Dermis blood vessel endothelial cell (primary cell): ENCODE data around the gene ARHGAP22. TPM values are rescaled to one million over a fixed set of nuclear protein-coding genes. Genes with fewer than 3 reads are reported as not detected.

ENCODE experiments used
- DNase-seq: peaks from one replicate; pipeline ENCODE4 v3.0.0; 2010
- total RNA-seq: library from RNA; depleted of rRNA; stranded (reverse); fragments of >200 nt; gene quantifications from 2 replicates; pipeline ENCODE4 v1.2.3, GENCODE V29; 2014

Gene ARHGAP22
- total RNA-seq, 1 donor from 2014 or later: 8.3 TPM

- no peak for DNase-seq
These were observed 130.0 kb downstream of the ARHGAP22 start for GRCh38 chr10:48474765-48475365.

DNA sequence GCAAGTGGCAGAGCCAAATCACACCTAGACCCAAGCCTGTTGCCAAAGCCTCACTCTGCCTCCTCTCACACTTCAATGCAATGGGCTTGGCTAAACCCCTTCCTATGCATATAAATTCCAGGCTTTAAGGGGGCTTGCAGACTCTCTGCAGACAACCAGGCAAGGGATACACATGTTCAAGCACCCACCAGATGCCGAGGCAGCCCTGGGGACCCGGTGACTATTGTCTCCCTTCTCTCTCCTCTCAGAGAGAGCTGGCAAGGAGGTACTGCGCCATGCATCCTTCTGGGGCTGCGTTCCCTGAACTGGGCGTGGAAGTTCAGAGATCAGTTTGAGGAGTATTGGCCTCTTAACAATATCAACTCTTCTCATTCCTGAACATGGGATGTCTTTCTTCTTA, 131.2 kb downstream of the ARHGAP22 start:
- no peak for DNase-seq

DNA sequence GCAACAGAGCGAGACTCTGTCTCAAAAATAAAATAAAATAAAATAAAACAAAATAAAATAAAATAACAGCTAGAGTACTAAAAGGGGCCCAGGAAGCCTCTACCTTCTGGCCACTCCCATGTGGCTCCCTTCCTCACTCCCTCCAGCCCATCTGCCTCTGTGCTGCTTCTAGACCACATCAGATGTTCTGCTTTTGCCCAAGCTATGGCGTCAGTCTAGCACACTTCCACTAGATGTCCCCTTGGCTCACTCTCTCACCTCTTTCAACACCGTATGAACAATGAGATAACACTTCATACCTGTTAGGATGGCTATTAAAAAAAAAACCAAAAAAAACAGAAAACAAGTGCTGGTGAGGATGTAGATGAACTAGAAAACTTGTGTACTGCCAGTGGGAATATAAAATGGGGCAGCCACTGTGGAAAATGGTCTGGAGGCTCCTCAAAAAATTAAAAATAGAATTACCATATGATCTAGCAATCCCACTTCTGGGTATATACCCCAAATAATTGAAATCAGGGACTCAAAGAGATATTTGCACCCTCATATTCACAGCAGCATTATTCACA, 132.3 kb downstream of the ARHGAP22 start:
- no peak for DNase-seq

- no peak for DNase-seq
These were observed 133.7 kb downstream of the ARHGAP22 start for GRCh38 chr10:48470893-48471805.

- peak; percentile 80 for DNase-seq
These were observed 134.6 kb downstream of the ARHGAP22 start for GRCh38 chr10:48470115-48470892.

DNA sequence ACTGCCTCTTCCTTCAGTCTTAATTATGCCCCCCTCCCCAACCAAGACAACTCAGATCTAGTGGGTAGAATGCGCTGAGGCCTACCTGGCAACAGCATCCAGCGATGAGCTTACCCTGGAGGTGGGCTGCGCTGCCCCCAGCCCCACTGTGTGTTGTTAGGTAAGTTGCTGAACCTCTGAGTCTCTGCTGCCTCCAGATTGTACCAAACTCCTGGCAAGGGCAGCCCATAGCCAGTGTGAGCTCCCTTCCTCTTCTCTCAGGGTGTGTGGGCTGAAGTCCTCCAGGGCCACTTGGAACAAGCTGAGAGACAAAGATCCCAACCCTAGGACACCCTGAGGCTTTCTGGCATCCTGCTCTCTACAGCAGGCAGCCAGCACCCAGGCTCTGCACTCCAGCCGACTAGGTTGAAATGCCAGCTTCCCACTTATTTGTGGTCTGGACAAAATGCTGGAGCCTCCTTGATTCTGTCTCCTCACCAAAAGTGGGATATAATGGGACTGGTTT, 135.3 kb downstream of the ARHGAP22 start:
- DNase-seq: no peak

GRCh38 chr10:48468866-48469511, 135.9 kb downstream of the ARHGAP22 start:
- no peak for DNase-seq

- DNase-seq: no peak
These were observed 136.6 kb downstream of the ARHGAP22 start for GRCh38 chr10:48468130-48468790.

- DNase-seq: no peak
These were observed 137.2 kb downstream of the ARHGAP22 start for GRCh38 chr10:48467669-48468068.

GRCh38 chr10:48466611-48467240, 138.1 kb downstream of the ARHGAP22 start:
- peak; percentile 26 for DNase-seq

DNA sequence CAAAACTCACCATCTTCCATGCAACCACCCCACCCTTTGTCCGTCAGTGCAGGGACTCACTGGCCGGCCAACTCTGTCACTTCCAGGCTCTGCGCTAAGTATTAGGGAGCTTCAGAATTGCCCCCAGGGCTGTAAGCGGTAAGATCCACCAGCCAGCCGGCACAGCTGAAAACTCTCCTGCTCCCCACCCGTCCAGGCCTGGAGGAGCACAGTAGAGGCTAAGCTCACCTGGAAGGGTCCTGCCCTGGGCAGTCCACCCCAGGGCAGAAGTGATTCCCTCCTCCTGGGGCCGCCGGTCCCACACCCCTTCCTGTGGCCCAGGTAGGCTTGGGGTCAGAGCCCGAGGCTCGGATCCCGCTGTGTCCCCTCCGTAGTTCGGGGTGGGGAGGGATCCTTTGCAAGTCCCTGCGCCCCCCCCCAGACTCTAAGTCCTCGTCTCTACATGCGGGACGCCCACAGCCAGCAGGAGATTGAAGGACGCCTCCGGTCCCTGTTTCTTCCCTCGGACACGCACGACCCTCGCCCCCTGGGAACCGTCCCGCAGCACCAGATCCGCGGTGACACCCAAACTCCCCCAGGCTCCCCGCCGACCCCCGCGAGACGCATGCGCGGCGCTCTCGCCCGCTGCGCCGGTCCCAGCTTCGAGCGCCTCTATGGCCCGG, 138.9 kb downstream of the ARHGAP22 start:
- no peak for DNase-seq

DNA sequence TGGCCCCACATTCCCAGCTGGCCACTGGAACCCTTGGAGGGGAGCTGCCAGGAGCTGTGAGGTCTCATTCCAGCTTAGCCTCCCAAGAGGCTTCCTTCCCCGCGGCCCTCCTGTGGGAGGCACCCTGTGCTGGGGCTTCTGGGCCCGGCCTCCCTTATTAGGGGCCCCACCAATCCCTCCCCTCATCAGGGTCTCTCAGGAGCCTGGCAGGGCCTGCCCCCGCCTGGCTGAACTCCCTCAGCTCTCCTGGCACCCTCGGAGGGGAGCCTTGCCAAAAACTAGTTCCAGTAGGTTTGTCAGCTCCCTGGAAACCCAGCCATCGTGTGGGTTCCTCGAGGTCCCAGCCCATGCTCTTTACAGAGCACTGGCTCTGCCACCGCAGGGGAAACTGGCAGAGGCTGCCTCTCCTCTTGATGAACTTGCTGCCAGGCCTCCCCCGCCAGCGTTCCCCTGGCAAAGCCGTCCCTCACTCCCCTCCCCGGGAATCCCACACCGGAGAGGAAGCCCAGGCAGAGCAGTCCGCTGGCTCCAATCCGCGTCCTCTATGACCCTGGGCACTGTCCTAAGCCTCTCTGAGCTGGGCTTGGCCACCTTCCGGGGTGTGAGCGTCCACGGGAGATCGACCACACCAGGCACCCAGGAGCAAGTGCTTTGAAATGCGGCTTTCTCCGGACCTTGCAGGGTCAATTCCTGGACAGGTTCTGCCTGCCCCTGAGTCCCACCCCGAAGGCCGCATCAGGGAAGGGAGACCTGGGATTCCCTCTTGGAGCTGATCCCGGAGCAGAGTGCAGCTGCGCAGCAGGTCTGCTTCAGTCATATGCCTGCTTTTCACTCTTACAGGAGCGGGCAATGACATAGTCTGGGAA, 139.8 kb downstream of the ARHGAP22 start:
- DNase-seq: no peak

DNA sequence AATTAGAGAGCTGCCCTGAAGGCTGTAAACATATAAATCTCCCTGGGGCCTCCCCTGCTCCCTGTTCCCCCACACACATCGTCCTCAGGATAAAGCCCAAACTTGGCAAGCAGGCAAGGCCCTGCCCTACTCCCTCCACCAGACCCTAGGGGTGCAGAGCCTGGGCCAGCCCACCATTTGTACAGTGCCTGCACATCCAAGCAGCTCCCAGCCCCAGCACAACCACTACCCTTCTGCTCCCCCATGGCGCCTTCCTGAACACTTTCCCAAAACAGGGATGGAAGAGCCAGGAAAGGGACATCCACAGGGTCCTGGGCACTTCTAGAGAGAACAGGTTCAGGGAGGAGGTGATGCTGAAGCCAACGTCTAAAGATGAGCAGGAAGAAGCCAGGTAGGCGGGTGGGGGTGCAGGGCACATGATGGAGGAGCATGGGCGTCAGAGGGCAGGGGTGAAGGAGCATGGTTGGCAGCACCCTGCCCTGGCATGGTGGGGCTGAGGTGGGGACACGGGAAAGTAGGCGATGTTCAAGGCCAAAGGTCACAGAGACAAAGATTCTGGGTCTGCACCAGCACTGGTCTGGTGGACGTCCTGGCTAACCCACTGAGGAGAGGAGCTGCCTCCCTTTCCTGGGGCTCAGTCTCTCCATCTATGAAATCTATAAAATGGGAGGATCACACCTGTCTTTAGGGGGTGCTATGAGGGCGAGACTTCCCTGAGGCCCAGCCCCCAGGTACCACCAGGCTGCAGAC, 140.6 kb downstream of the ARHGAP22 start:
- DNase-seq: no peak

DNA sequence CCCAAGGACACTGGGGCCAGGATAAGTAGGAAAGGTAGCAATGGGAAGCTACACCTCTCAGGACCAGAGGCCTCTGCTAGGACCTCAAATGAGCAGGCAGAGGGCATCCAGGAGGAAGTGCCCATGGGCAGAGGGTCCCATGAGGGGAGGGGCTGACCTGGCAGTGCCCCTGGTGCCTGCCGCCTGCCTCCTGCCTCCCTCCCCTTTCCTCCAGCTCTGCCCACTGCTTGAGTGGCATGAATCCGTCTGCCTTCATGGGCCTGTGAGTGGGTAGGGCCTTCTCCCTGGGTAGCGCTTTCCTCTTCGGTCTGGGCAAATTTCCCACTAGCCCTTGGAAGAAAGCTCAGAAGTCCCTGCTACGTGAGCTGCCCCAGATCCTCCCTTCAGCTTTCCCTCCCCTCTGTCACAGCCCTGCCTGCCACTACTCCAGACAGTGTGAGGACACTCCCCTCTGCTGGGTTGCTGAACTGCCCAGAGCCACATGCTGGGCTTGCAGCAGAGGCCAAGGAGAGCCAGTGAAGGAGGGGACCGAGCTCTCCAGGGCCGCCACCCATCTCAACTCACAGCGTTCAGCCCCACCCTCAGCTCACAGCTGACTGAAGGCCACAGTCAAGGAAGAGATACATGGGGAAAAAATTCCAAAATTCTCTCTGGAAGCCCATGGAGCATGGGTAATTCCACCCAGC, 141.4 kb downstream of the ARHGAP22 start:
- DNase-seq: no peak

GRCh38 chr10:48462482-48463020, 142.3 kb downstream of the ARHGAP22 start:
- DNase-seq: no peak

- no peak for DNase-seq
These were observed 143.0 kb downstream of the ARHGAP22 start for GRCh38 chr10:48461623-48462481.

- no peak for DNase-seq
These were observed 144.7 kb downstream of the ARHGAP22 start for GRCh38 chr10:48460182-48460581.
